GM12878 (cell line): Measurements from ENCODE around the gene CAMKMT. TPM values are rescaled to one million over a fixed set of nuclear protein-coding genes. Genes with fewer than 3 reads are reported as not detected.

ENCODE experiments used
- ATAC-seq: fragments of 200-7000 bp; cut with Tn5 transposase; 3 replicates; pipeline ENCODE4 v1.9.1; 2020; ENCODE audit warnings: mild to moderate bottlenecking, moderate library complexity
- BruUV-seq: library from RNA; stranded (reverse); fragments of 400-500 nt; replicated peaks from 2 replicates; lab custom pipeline; 2021; lab: Mats Ljungman, UMichigan
- CTCF ChIA-PET: fragments of 300-600 bp; sonication (Branson Sonifier 250); formaldehyde crosslinking; extraction: SDS; loops from one replicate; lab custom pipeline; 2021; ENCODE audit warnings: inconsistent platforms; lab: Yijun Ruan, JAX
- POLR2A ChIA-PET: fragments of 350-600 bp; formaldehyde crosslinking; extraction: SDS; loops from one replicate; lab custom pipeline; 2021; ENCODE audit warnings: inconsistent platforms; lab: Charles Lee
- RAD21 ChIA-PET: fragments of 300-600 bp; sonication (Branson Sonifier 250); formaldehyde crosslinking; loops from one replicate; lab custom pipeline; 2023; ENCODE audit warnings: antibody characterized with exemption; ENCODE audit not compliant: unreplicated experiment; lab: Charles Lee
- SMC1A ChIA-PET: fragments of 300-600 bp; sonication (Branson Sonifier 250); formaldehyde crosslinking; loops from one replicate; lab custom pipeline; 2023; ENCODE audit not compliant: unreplicated experiment, uncharacterized antibody; lab: Charles Lee
- DNase-seq: peaks from one replicate; pipeline ENCODE4 v3.0.0-alpha.2; 2011; ENCODE audit warnings: low read depth, low spot score
- FAIRE-seq: peaks from 3 replicates; lab custom pipeline; 2011; peaks lifted over from hg19 to GRCh38; lab: Jason Lieb, UNC
- H2AFZ ChIP-seq: 2 replicates; pipeline ENCODE4 v1.6.0; 2011; ENCODE audit warnings: low read depth, low read length, control low read depth; ENCODE audit not compliant: control insufficient read depth
- H3K27ac ChIP-seq: 2 replicates; pipeline ENCODE4 v1.5.1; 2011; ENCODE audit warnings: control low read depth; ENCODE audit not compliant: control insufficient read depth, insufficient read depth
- H3K27me3 ChIP-seq, 2 experiments: replicated peaks in 1 of 2; 2 replicates each; pipeline versions ENCODE4 v1.6.0 to v1.6.1; 2011; ENCODE audit warnings: low read length in 1 of 2; ENCODE audit not compliant: control insufficient read depth in 2 of 2, insufficient read depth in 2 of 2
- H3K36me3 ChIP-seq, 2 experiments: 2 replicates each; pipeline ENCODE4 v1.5.1; 2011; ENCODE audit warnings: low read length in 1 of 2; ENCODE audit not compliant: control insufficient read depth in 2 of 2, insufficient read depth in 2 of 2
- H3K4me1 ChIP-seq: 2 replicates; pipeline ENCODE4 v1.6.1; 2011; ENCODE audit warnings: mild to moderate bottlenecking, low read length, moderate library complexity, mixed read lengths; ENCODE audit not compliant: control insufficient read depth, insufficient read depth
- H3K4me2 ChIP-seq: 2 replicates; pipeline ENCODE4 v1.6.0; 2011; ENCODE audit warnings: control low read depth; ENCODE audit not compliant: control insufficient read depth, insufficient read depth
- H3K4me3 ChIP-seq: fragments of 200-600 bp; sonication (generic); 2 replicates; pipeline ENCODE4 v1.5.1; 2016
- H3K79me2 ChIP-seq: 2 replicates; pipeline ENCODE4 v1.6.0; 2011; ENCODE audit warnings: low read length; ENCODE audit not compliant: control insufficient read depth, insufficient read depth
- H3K9ac ChIP-seq: 2 replicates; pipeline ENCODE4 v1.8.0; 2011; ENCODE audit warnings: low read length, control low read depth, mixed read lengths; ENCODE audit not compliant: control insufficient read depth, insufficient read depth
- H3K9me3 ChIP-seq: replicated peaks from 3 replicates; pipeline ENCODE4 v1.5.1; 2011; ENCODE audit warnings: mild to moderate bottlenecking, low read length; ENCODE audit not compliant: control insufficient read depth, insufficient read depth
- H4K20me1 ChIP-seq: 2 replicates; pipeline ENCODE4 v1.6.0; 2011; ENCODE audit not compliant: control insufficient read depth, insufficient read depth
- BCL11A ChIP-seq: IDR thresholded peaks from 2 replicates; pipeline ENCODE4 v1.6.1; 2011; ENCODE audit warnings: low read depth, low read length
- ETV6 ChIP-seq, 2 experiments: fragments of 450-650 bp in 1 of 2; IDR thresholded peaks in 1 of 2; conservative IDR thresholded peaks in 1 of 2; 2 replicates each; pipeline ENCODE4 v1.6.1; 2014; ENCODE audit warnings: antibody characterized with exemption in 1 of 2, borderline replicate concordance in 1 of 2, low read depth in 1 of 2, mild to moderate bottlenecking in 1 of 2, moderate library complexity in 1 of 2
- HDAC2 ChIP-seq: fragments of 200-600 bp; sonication (generic); IDR thresholded peaks from 2 replicates; pipeline ENCODE4 v1.6.1; 2017
- LARP7 ChIP-seq: fragments of 450-650 bp; IDR thresholded peaks from 2 replicates; pipeline ENCODE4 v1.6.1; 2017; ENCODE audit warnings: mild to moderate bottlenecking
- POLR2A ChIP-seq: IDR thresholded peaks from 2 replicates; pipeline ENCODE4 v1.6.1; 2011; ENCODE audit warnings: low read depth, mild to moderate bottlenecking, low read length
- POU2F2 ChIP-seq: IDR thresholded peaks from 3 replicates; pipeline ENCODE4 v1.6.1; 2011; ENCODE audit warnings: low read depth, mild to moderate bottlenecking, low read length, borderline replicate concordance
- RBBP5 ChIP-seq: fragments of 200-600 bp; sonication (generic); conservative IDR thresholded peaks from 2 replicates; pipeline ENCODE4 v1.6.1; 2016
- RCOR1 ChIP-seq: conservative IDR thresholded peaks from 2 replicates; pipeline ENCODE4 v1.6.1; 2012; ENCODE audit warnings: low read depth, low read length, improper control_type of control experiment
- SIN3A ChIP-seq: IDR thresholded peaks from 2 replicates; pipeline ENCODE4 v1.6.1; 2012; ENCODE audit warnings: low read depth, low read length, improper control_type of control experiment
- SREBF2 ChIP-seq: IDR thresholded peaks from 2 replicates; pipeline ENCODE4 v1.6.1; 2012; ENCODE audit warnings: mild to moderate bottlenecking, low read length
- TAF1 ChIP-seq: IDR thresholded peaks from 2 replicates; pipeline ENCODE4 v1.6.1; 2011; ENCODE audit warnings: mild to moderate bottlenecking, low read depth, low read length, borderline replicate concordance
- USF2 ChIP-seq: IDR thresholded peaks from 2 replicates; pipeline ENCODE4 v1.6.1; 2011; ENCODE audit warnings: low read depth, low read length, improper control_type of control experiment, borderline replicate concordance
- ZNF217 ChIP-seq: fragments of 450-650 bp; IDR thresholded peaks from 2 replicates; pipeline ENCODE4 v1.6.1; 2017; ENCODE audit warnings: antibody characterized with exemption, mild to moderate bottlenecking
- ZNF24 ChIP-seq: fragments of 450-650 bp; IDR thresholded peaks from 2 replicates; pipeline ENCODE4 v1.6.1; 2017; ENCODE audit warnings: antibody characterized with exemption, mild to moderate bottlenecking
- WGBS: methylation state at CpG from one replicate; pipeline ENCODE4 v1.1.6; 2016; ENCODE audit warnings: low lambda C conversion rate; ENCODE audit not compliant: insufficient replicate concordance, insufficient coverage; ENCODE audit errors: missing lambda C conversion rate; 5-methylcytosine and 5-hydroxymethylcytosine counted together
- in situ Hi-C: fragments of 300-500 bp; cut with MboI; formaldehyde crosslinking; loops from 9 replicates; pipeline ENCODE4 v1.14.3; 2018; ENCODE audit warnings: mixed read lengths
- intact Hi-C: fragments of 100-400 bp; cut with micrococcal nuclease; formaldehyde crosslinking; loops from one replicate; pipeline ENCODE4 v1.14.2; 2022; ENCODE audit not compliant: unreplicated experiment
- polyA plus RNA-seq, 11 experiments: library from polyadenylated mRNA; depleted of rRNA in 4 of 11; unstranded in 6 of 11; stranded (reverse) in 5 of 11; fragments of >200 nt; fragmentation: Nextera tagmentation in 4 of 11; fragmentation: Illumina TruSeq in 1 of 11; extraction: Ambion mirVana in 4 of 11; extraction: Trizol in 1 of 11; gene quantifications; 1 replicate in 1 of 11; 2 replicates in 10 of 11; pipeline versions ENCODE4 v1.2.1 to v1.2.3, GENCODE V29; 2011 to 2016; ENCODE audit warnings: inconsistent platforms in 2 of 11, missing spikeins in 2 of 11, low read depth in 1 of 11
- total RNA-seq, 4 experiments: library from RNA; depleted of rRNA in 3 of 4; stranded (reverse); fragments of >200 nt in 3 of 4; fragmentation: Illumina TruSeq in 1 of 4; extraction: Trizol in 1 of 4; gene quantifications; 2 replicates each; pipeline versions ENCODE4 v1.2.1 to v1.2.3, GENCODE V29; 2013 to 2021
- TF ChIP-seq, protein P1 (sequence below): IDR thresholded peaks from 2 replicates; pipeline ENCODE4 v1.6.1; 2011; ENCODE audit warnings: mild to moderate bottlenecking, low read depth, low read length, moderate library complexity; ENCODE audit not compliant: insufficient replicate concordance
- TF ChIP-seq, protein P2 (sequence below): fragments of 450-650 bp; IDR thresholded peaks from 2 replicates; pipeline ENCODE4 v1.6.1; 2018; ENCODE audit warnings: borderline replicate concordance, mild to moderate bottlenecking; ENCODE audit not compliant: partially characterized antibody
- TF ChIP-seq, protein P3 (sequence below): fragments of 450-650 bp; formaldehyde crosslinking; IDR thresholded peaks from 2 replicates; pipeline ENCODE4 v1.4.0; 2022; ENCODE audit warnings: mild to moderate bottlenecking, moderate library complexity

The CAMKMT gene
- total and polyA plus RNA-seq, 10 of the 15 experiments (the other 5 are each of a cell fraction or from before 2014, with no cell fraction given) = 2.7 to 16.0 (median 11.8) TPM

DNA sequence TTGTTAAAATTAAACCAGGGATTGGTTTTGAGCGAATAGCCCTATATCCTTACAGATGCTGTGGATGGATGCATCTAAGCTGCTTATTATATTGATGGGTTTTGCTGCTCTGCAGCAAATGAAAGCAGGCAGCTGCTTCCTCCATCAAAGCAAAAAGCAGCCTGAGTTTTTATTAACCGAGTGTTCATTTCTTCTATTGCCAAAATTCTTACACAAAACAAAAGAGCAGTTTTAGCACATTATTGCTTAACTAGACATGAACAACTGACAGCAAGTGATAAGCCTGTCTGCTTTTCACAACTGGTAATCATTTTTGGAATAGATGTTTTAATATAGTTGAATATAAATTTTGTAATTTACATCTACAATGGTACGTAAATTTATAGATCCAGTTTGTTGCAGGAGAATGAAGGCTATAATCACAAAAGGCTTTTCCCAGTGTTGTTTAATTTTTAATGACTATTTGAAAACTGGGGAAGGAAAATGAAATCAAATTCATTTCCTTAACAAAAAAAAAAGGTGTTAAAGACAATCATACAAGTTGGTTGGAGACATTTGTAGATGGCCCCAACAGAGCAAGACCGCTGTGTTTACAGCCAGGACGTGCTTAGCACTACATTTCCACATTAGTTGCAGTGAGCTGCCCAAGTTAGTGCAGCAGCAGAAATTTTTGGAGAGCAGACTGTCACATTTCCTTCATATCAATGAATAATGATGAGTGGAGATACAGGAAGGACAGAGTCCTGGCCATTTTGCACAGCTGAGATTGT, 326.1 kb downstream of the CAMKMT start:
- H3K4me3 ChIP-seq = no peak overlapping the region
- H3K4me2 ChIP-seq = no peak overlapping the region
- H3K27me3 ChIP-seq = no peaks in the 10 kb centered on the region
- no peaks in the 10 kb centered on the region for H3K9me3 ChIP-seq
- ATAC-seq = no peak
- intact Hi-C loops (no loop called here), in situ Hi-C loops (no loop called here)
- H3K4me1 ChIP-seq = no peaks in the 10 kb centered on the region
- ChIA-PET SMC1A (interaction anchor here (0.5 to 1.5 kb wide), 4 partner anchors 19 to 1983 kb away, joined by 3 read pairs; no protein-coding TSS in a partner anchor), POLR2A (no interaction called here), CTCF (interaction anchor here (0.7 to 1.1 kb wide), 2 partner anchors 208 to 267 kb away, joined by 3 to 4 read pairs; no protein-coding TSS in a partner anchor), RAD21 (no interaction called here)
- DNase-seq = no peak
- BruUV-seq = no TSS peak
- no peak overlapping the region for H3K9ac ChIP-seq
- no peaks in the 10 kb centered on the region for H4K20me1 ChIP-seq
- no peak overlapping the region for H3K27ac ChIP-seq
- no peaks in the 10 kb centered on the region for H3K36me3 ChIP-seq
- WGBS = 59% methylated on average over 5 of the region's 5 CpGs
- H2AFZ ChIP-seq = no peak overlapping the region
- no peak for FAIRE-seq
- no peaks in the 10 kb centered on the region for H3K79me2 ChIP-seq
- no peak for TF ChIP-seq BCL11A
- no peak for TF ChIP-seq LARP7
- TF ChIP-seq, protein P1, sequence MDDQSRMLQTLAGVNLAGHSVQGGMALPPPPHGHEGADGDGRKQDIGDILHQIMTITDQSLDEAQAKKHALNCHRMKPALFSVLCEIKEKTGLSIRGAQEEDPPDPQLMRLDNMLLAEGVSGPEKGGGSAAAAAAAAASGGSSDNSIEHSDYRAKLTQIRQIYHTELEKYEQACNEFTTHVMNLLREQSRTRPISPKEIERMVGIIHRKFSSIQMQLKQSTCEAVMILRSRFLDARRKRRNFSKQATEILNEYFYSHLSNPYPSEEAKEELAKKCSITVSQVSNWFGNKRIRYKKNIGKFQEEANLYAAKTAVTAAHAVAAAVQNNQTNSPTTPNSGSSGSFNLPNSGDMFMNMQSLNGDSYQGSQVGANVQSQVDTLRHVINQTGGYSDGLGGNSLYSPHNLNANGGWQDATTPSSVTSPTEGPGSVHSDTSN = no peak
- TF ChIP-seq, protein P2, sequence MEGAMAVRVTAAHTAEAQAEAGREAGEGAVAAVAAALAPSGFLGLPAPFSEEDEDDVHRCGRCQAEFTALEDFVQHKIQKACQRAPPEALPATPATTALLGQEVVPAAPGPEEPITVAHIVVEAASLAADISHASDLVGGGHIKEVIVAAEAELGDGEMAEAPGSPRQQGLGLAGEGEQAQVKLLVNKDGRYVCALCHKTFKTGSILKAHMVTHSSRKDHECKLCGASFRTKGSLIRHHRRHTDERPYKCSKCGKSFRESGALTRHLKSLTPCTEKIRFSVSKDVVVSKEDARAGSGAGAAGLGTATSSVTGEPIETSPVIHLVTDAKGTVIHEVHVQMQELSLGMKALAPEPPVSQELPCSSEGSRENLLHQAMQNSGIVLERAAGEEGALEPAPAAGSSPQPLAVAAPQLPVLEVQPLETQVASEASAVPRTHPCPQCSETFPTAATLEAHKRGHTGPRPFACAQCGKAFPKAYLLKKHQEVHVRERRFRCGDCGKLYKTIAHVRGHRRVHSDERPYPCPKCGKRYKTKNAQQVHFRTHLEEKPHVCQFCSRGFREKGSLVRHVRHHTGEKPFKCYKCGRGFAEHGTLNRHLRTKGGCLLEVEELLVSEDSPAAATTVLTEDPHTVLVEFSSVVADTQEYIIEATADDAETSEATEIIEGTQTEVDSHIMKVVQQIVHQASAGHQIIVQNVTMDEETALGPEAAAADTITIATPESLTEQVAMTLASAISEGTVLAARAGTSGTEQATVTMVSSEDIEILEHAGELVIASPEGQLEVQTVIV = no peak
- TF ChIP-seq, protein P3, sequence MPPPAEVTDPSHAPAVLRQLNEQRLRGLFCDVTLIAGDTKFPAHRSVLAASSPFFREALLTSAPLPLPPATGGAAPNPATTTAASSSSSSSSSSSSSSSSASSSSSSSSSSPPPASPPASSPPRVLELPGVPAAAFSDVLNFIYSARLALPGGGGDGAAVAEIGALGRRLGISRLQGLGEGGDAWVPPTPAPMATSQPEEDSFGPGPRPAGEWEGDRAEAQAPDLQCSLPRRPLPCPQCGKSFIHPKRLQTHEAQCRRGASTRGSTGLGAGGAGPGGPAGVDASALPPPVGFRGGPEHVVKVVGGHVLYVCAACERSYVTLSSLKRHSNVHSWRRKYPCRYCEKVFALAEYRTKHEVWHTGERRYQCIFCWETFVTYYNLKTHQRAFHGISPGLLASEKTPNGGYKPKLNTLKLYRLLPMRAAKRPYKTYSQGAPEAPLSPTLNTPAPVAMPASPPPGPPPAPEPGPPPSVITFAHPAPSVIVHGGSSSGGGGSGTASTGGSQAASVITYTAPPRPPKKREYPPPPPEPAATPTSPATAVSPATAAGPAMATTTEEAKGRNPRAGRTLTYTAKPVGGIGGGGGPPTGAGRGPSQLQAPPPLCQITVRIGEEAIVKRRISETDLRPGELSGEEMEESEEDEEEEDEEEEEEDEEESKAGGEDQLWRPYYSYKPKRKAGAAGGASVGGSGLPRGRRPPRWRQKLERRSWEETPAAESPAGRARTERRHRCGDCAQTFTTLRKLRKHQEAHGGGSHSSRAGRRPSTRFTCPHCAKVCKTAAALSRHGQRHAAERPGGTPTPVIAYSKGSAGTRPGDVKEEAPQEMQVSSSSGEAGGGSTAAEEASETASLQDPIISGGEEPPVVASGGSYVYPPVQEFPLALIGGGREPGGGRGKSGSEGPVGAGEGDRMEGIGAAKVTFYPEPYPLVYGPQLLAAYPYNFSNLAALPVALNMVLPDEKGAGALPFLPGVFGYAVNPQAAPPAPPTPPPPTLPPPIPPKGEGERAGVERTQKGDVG (CRISPR knock-in tag) = no peak
- TF ChIP-seq ZNF217 = no peak
- TF ChIP-seq POU2F2 = no peak
- no peak for TF ChIP-seq POLR2A
- TF ChIP-seq TAF1 = no peak
- TF ChIP-seq RCOR1 = no peak
- TF ChIP-seq ZNF24 = no peak
- no peak for TF ChIP-seq SREBF2
- TF ChIP-seq HDAC2 = no peak
- TF ChIP-seq USF2 = no peak
- TF ChIP-seq SIN3A = no peak
- no peak for TF ChIP-seq ETV6 (conservative IDR thresholded peaks at IDR 0.05 in 1 of 2, IDR thresholded peaks at IDR 0.05 in 1 of 2; ENCODE audit: borderline replicate concordance in 1 of 2, low read depth in 1 of 2)
- no peak for TF ChIP-seq RBBP5
